Measurements from ENCODE around the gene TBC1D22A.

Gene TBC1D22A

GRCh38 chr22:46795845-46796565 is 33.6 kb downstream of the TBC1D22A start:
- ATAC-seq: no peak
- TF ChIP-seq ESRRG (CRISPR knock-in tag; IDR thresholded peaks at IDR 0.05): no peak
- TF ChIP-seq ZFP3 (CRISPR knock-in tag; IDR thresholded peaks at IDR 0.05): no peak
- TF ChIP-seq ISL1 (CRISPR knock-in tag; IDR thresholded peaks at IDR 0.05): no peak
- no peak for TF ChIP-seq ARNTL (CRISPR knock-in tag; IDR thresholded peaks at IDR 0.05; ENCODE audit: borderline replicate concordance, low read depth)
- TF ChIP-seq TOX (CRISPR knock-in tag; IDR thresholded peaks at IDR 0.05; ENCODE audit: borderline replicate concordance): no peak

DNA sequence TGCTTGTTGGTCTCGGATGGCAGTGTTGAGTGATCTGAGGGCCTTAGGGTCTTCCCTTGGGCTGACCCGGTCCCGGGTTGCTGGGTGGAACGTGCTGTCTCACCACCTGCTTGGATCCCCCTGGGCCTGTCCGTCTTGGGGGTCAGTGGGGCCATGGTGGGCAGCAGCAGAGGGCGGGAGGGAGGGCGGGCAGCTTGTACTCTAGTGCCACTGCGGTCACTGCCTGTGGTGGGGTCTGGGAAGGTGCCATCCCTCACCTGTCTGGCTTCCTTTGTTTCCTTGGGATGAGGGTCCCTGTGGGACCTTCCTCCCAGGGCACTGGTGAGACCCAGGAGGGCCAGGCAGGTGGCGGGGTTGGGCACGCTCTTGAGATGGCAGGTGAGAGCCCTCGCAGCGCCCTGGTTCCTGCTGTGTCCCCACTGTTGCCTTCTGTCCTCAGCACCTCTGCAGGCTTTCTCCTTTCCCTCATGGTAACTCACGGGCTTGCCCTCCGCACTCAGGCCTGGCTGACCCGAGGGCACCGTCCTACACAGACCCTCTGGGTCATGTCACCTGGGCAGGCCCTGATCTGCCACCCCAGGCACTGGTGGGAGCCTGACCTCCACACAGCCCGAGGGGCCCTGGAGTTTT is 34.2 kb downstream of the TBC1D22A start:
- no peak for TF ChIP-seq BACH2 (CRISPR knock-in tag; IDR thresholded peaks at IDR 0.05; ENCODE audit: borderline replicate concordance)
- TF ChIP-seq ZNF565 (CRISPR knock-in tag; conservative IDR thresholded peaks at IDR 0.05; ENCODE audit: low read depth): no peak
- no peak for TF ChIP-seq CSDC2 (CRISPR knock-in tag; IDR thresholded peaks at IDR 0.05)
- TF ChIP-seq PATZ1 (CRISPR knock-in tag; IDR thresholded peaks at IDR 0.05; ENCODE audit: borderline replicate concordance): no peak
- TF ChIP-seq, protein P1, sequence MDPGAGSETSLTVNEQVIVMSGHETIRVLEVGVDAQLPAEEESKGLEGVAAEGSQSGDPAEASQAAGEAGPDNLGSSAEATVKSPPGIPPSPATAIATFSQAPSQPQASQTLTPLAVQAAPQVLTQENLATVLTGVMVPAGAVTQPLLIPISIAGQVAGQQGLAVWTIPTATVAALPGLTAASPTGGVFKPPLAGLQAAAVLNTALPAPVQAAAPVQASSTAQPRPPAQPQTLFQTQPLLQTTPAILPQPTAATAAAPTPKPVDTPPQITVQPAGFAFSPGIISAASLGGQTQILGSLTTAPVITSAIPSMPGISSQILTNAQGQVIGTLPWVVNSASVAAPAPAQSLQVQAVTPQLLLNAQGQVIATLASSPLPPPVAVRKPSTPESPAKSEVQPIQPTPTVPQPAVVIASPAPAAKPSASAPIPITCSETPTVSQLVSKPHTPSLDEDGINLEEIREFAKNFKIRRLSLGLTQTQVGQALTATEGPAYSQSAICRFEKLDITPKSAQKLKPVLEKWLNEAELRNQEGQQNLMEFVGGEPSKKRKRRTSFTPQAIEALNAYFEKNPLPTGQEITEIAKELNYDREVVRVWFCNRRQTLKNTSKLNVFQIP (CRISPR knock-in tag; IDR thresholded peaks at IDR 0.05; ENCODE audit: borderline replicate concordance, low read depth): no peak
- no peak for TF ChIP-seq GLIS3 (CRISPR knock-in tag; IDR thresholded peaks at IDR 0.05)
- TF ChIP-seq TOX (CRISPR knock-in tag; IDR thresholded peaks at IDR 0.05; ENCODE audit: borderline replicate concordance): no peak
- no peak for TF ChIP-seq SNAI2 (CRISPR knock-in tag; IDR thresholded peaks at IDR 0.05)
- no peak for TF ChIP-seq RARB (CRISPR knock-in tag; IDR thresholded peaks at IDR 0.05)
- no peak for TF ChIP-seq ZFP30 (CRISPR knock-in tag; IDR thresholded peaks at IDR 0.05)
- TF ChIP-seq ESRRG (CRISPR knock-in tag; IDR thresholded peaks at IDR 0.05): no peak
- no peak for TF ChIP-seq ZNF70 (CRISPR knock-in tag; IDR thresholded peaks at IDR 0.05)
- TF ChIP-seq ISL1 (CRISPR knock-in tag; IDR thresholded peaks at IDR 0.05): no peak
- TF ChIP-seq ZNF8 (CRISPR knock-in tag; IDR thresholded peaks at IDR 0.05): no peak
- TF ChIP-seq ZFP3 (CRISPR knock-in tag; IDR thresholded peaks at IDR 0.05): no peak
- TF ChIP-seq CSRNP3 (CRISPR knock-in tag; IDR thresholded peaks at IDR 0.05): no peak
- no peak for ATAC-seq

DNA sequence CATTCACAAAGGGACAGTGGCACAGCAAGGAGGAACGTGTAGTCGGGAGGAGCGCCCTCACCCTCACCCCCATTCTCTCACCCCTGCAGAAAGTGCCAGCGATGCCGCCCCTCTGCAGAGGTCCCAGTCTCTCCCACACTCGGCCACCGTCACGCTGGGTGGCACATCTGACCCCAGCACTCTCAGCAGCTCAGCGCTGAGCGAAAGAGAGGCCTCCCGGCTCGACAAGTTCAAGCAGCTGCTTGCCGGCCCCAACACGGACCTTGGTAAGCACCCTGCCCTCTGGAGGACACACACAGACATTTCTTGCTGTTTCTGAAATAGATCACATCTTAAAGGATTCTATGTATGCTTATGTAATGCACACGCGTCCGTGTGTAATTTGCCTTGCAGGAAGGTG is 34.9 kb downstream of the TBC1D22A start:
- no peak for TF ChIP-seq ZNF565 (CRISPR knock-in tag; conservative IDR thresholded peaks at IDR 0.05; ENCODE audit: low read depth)
- TF ChIP-seq SNAI2 (CRISPR knock-in tag; IDR thresholded peaks at IDR 0.05): no peak
- TF ChIP-seq ISL1 (CRISPR knock-in tag; IDR thresholded peaks at IDR 0.05): no peak
- ATAC-seq: peak; percentile 45; the same call in 2 of the 3 replicates

GRCh38 chr22:46798041-46798365 is 35.6 kb downstream of the TBC1D22A start:
- ATAC-seq: no peak
- TF ChIP-seq ZNF565 (CRISPR knock-in tag; conservative IDR thresholded peaks at IDR 0.05; ENCODE audit: low read depth) (no peak), CSDC2 (CRISPR knock-in tag; IDR thresholded peaks at IDR 0.05) (no peak), ZFP3 (CRISPR knock-in tag; IDR thresholded peaks at IDR 0.05) (no peak), ISL1 (CRISPR knock-in tag; IDR thresholded peaks at IDR 0.05) (no peak), ZNF70 (CRISPR knock-in tag; IDR thresholded peaks at IDR 0.05) (no peak), BACH2 (CRISPR knock-in tag; IDR thresholded peaks at IDR 0.05; ENCODE audit: borderline replicate concordance) (no peak), ZNF8 (CRISPR knock-in tag; IDR thresholded peaks at IDR 0.05) (no peak), ZFP30 (CRISPR knock-in tag; IDR thresholded peaks at IDR 0.05) (no peak), CSRNP3 (CRISPR knock-in tag; IDR thresholded peaks at IDR 0.05) (no peak), ESRRG (CRISPR knock-in tag; IDR thresholded peaks at IDR 0.05) (no peak), ZC3H10 (CRISPR knock-in tag; IDR thresholded peaks at IDR 0.05) (no peak), GLIS3 (CRISPR knock-in tag; IDR thresholded peaks at IDR 0.05) (no peak), TOX (CRISPR knock-in tag; IDR thresholded peaks at IDR 0.05; ENCODE audit: borderline replicate concordance) (no peak), PPARA (CRISPR knock-in tag; IDR thresholded peaks at IDR 0.05; ENCODE audit: borderline replicate concordance) (no peak), CREB5 (CRISPR knock-in tag; IDR thresholded peaks at IDR 0.05; ENCODE audit: low read depth) (no peak)
- TF ChIP-seq, protein P1 (CRISPR knock-in tag; IDR thresholded peaks at IDR 0.05; ENCODE audit: borderline replicate concordance, low read depth): no peak
- TF ChIP-seq, protein P2, sequence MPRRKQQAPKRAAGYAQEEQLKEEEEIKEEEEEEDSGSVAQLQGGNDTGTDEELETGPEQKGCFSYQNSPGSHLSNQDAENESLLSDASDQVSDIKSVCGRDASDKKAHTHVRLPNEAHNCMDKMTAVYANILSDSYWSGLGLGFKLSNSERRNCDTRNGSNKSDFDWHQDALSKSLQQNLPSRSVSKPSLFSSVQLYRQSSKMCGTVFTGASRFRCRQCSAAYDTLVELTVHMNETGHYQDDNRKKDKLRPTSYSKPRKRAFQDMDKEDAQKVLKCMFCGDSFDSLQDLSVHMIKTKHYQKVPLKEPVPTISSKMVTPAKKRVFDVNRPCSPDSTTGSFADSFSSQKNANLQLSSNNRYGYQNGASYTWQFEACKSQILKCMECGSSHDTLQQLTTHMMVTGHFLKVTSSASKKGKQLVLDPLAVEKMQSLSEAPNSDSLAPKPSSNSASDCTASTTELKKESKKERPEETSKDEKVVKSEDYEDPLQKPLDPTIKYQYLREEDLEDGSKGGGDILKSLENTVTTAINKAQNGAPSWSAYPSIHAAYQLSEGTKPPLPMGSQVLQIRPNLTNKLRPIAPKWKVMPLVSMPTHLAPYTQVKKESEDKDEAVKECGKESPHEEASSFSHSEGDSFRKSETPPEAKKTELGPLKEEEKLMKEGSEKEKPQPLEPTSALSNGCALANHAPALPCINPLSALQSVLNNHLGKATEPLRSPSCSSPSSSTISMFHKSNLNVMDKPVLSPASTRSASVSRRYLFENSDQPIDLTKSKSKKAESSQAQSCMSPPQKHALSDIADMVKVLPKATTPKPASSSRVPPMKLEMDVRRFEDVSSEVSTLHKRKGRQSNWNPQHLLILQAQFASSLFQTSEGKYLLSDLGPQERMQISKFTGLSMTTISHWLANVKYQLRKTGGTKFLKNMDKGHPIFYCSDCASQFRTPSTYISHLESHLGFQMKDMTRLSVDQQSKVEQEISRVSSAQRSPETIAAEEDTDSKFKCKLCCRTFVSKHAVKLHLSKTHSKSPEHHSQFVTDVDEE (CRISPR knock-in tag; IDR thresholded peaks at IDR 0.05): no peak
